Measurements from ENCODE around the gene THRA.

THRA gene

GRCh38 chr17:40099619-40100418 is 37.1 kb downstream of the THRA start:
- DNase-seq = peak; percentile 12

- DNase-seq = no peak
Observed at GRCh38 chr17:40100419-40100668, 37.6 kb downstream of the THRA start, which contains the start of gene NR1D1. NR1D1 (minus strand) TSS chr17:40100589; CDS start chr17:40100094, 495 bp downstream.

- DNase-seq = peak; percentile 92
Observed at GRCh38 chr17:40100669-40101366, 38.1 kb downstream of the THRA start.

- no peak for DNase-seq
Observed at GRCh38 chr17:40101367-40102210, 38.8 kb downstream of the THRA start.

- no peak for DNase-seq
Observed at GRCh38 chr17:40103071-40103661, 40.4 kb downstream of the THRA start.

GRCh38 chr17:40103688-40104087 is 40.9 kb downstream of the THRA start:
- no peak for DNase-seq

GRCh38 chr17:40104594-40105486 is 42.1 kb downstream of the THRA start:
- DNase-seq = no peak

GRCh38 chr17:40105861-40106759 is 43.3 kb downstream of the THRA start:
- no peak for DNase-seq

- DNase-seq = no peak
Observed at GRCh38 chr17:40106760-40107521, 44.2 kb downstream of the THRA start.

- DNase-seq = peak; percentile 91
Observed at GRCh38 chr17:40107522-40108174, 44.9 kb downstream of the THRA start.

- no peak for DNase-seq
Observed at GRCh38 chr17:40108970-40109824, 46.4 kb downstream of the THRA start.

- DNase-seq = no peak
Observed at GRCh38 chr17:40110026-40110845, 47.5 kb downstream of the THRA start.

GRCh38 chr17:40111221-40112128 is 48.7 kb downstream of the THRA start:
- DNase-seq = peak; percentile 72

- no peak for DNase-seq
Observed at GRCh38 chr17:40112191-40112711, 49.5 kb downstream of the THRA start.

GRCh38 chr17:40112718-40113109 is 49.9 kb downstream of the THRA start:
- DNase-seq = no peak
